K562 (cell line): Measurements from ENCODE around the gene USP49. TPM values are rescaled to one million over a fixed set of nuclear protein-coding genes. Genes with fewer than 3 reads are reported as not detected.

ENCODE experiments used
- CUX1 ChIP-seq: fragments of 200-800 bp; sonication (Bioruptor generic); IDR thresholded peaks from 2 replicates; pipeline ENCODE4 v1.6.1; 2016; ENCODE audit warnings: missing genetic modification characterization, missing compliant biosample characterization
- NR2F6 ChIP-seq: fragments of 450-650 bp; formaldehyde crosslinking; IDR thresholded peaks from 2 replicates; pipeline ENCODE4 v1.4.0; 2020; ENCODE audit warnings: mild to moderate bottlenecking
- PHF21A ChIP-seq: fragments of 450-650 bp; IDR thresholded peaks from 2 replicates; pipeline ENCODE4 v1.6.1; 2017; ENCODE audit warnings: low read depth, borderline replicate concordance
- TBL1XR1 ChIP-seq, 2 experiments: IDR thresholded peaks; 2 replicates each; pipeline ENCODE4 v1.6.1; 2012; ENCODE audit warnings: improper control_type of control experiment in 2 of 2, low read length in 2 of 2, mild to moderate bottlenecking in 1 of 2
- polyA plus RNA-seq, 8 experiments: library from polyadenylated mRNA; depleted of rRNA in 4 of 8; stranded (reverse) in 5 of 8; unstranded in 3 of 8; fragments of >200 nt; fragmentation: Nextera tagmentation in 2 of 8; fragmentation: Illumina TruSeq in 1 of 8; extraction: Ambion mirVana in 2 of 8; extraction: Trizol in 1 of 8; gene quantifications; 2 replicates each; pipeline versions ENCODE4 v1.2.1 to v1.2.3, GENCODE V29; 2011 to 2014; ENCODE audit warnings: inconsistent platforms in 1 of 8, missing spikeins in 1 of 8
- total RNA-seq, 7 experiments: library from RNA; depleted of rRNA in 6 of 7; stranded (reverse); fragments of >200 nt in 6 of 7; fragmentation: Illumina TruSeq in 2 of 7; extraction: Trizol in 2 of 7; gene quantifications; 2 replicates each; pipeline versions ENCODE4 v1.2.1 to v1.2.3, GENCODE V29; 2011 to 2021; ENCODE audit warnings: low replicate concordance in 1 of 7
- TF ChIP-seq, protein P1 (sequence below): fragments of 200-800 bp; sonication (Bioruptor generic); IDR thresholded peaks from 2 replicates; pipeline ENCODE4 v1.6.1; 2017; ENCODE audit warnings: missing genetic modification characterization, missing compliant biosample characterization

Gene USP49
- total and polyA plus RNA-seq, 9 of the 15 experiments (the other 6 are each of a cell fraction or from before 2014, with no cell fraction given), result 1.0 to 9.9 (median 6.5) TPM

GRCh38 chr6:41941280-41942066, 46.3 kb upstream of the USP49 start, which contains the start of gene CCND3 (continued):
- TF ChIP-seq, protein P1, sequence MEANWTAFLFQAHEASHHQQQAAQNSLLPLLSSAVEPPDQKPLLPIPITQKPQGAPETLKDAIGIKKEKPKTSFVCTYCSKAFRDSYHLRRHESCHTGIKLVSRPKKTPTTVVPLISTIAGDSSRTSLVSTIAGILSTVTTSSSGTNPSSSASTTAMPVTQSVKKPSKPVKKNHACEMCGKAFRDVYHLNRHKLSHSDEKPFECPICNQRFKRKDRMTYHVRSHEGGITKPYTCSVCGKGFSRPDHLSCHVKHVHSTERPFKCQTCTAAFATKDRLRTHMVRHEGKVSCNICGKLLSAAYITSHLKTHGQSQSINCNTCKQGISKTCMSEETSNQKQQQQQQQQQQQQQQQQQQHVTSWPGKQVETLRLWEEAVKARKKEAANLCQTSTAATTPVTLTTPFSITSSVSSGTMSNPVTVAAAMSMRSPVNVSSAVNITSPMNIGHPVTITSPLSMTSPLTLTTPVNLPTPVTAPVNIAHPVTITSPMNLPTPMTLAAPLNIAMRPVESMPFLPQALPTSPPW, result peak; percentile 79
- TF ChIP-seq CUX1 (no peak), NR2F6 (no peak), TBL1XR1 (IDR thresholded peaks at IDR 0.05; ENCODE audit: low read length in 2 of 2) (no peak), PHF21A (0 out of 2 replicates have a peak, but pooled peaks have one; percentile 18)
- TF ChIP-seq, all 486 proteins: peak for 123
